ENCODE results near the gene ANGPTL8. TPM values are rescaled to one million over a fixed set of nuclear protein-coding genes. Genes with fewer than 3 reads are reported as not detected.

ANGPTL8 gene
- total and polyA plus RNA-seq, 2 of the 13 experiments (the other 11 are each of a cell fraction or from before 2014, with no cell fraction given): 27.3 to 243 TPM

DNA sequence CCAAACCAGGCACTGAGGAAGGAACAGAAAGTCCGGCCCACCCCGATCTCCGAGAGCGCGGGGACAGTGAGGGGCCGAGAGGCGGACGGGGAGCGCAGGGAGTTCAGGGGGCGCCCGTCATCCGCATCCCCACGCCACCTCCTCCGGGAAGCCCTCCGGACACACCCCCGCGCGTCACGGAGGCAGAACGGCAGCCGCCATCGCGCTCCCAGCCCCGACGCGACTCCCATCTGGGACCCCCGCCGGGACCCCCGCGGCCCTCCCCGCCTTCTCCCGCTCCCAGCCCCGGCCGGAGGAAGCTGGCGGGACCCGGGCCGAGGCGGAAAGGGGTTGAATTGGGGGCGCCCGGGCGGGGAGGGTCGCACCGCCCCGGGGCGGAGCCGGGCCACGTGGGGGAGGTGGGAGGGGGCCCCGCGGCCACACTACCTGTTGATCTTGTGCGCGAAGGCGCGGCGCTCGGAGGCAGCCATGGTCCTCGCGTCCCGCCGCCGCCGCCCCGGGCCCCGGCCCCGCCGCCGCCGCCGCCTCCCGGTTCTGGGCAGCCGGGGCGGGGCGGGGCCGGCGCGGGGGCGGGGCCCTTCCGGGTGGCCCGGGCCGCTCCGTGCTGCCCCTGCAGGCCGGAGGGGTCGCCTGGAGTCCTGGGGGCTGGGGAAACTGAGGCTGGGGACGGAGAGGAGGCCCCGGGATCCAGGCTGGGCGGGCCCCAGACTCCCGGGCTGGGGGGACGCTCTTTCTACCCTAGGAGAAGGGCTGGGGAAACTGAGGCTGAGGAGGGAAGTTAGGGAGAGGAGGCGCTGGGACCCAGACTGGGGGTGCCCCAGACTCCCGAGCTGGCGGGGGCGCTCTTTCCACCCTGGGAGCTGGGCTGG lies 22.8 kb downstream of the ANGPTL8 start, which contains the start of gene DOCK6 (continued):
- no peak for TF ChIP-seq KAT7 (CRISPR knock-in tag; IDR thresholded peaks at IDR 0.05; ENCODE audit: borderline replicate concordance)
- no peak for TF ChIP-seq ELF3 (CRISPR knock-in tag; IDR thresholded peaks at IDR 0.05)
- no peak for TF ChIP-seq ZNF232 (CRISPR knock-in tag; IDR thresholded peaks at IDR 0.05; ENCODE audit: borderline replicate concordance)
- TF ChIP-seq BORCS8-MEF2B (CRISPR knock-in tag; IDR thresholded peaks at IDR 0.05): no peak
- TF ChIP-seq HDAC1 (CRISPR knock-in tag; IDR thresholded peaks at IDR 0.05): peak; percentile 49
- TF ChIP-seq, protein P1, sequence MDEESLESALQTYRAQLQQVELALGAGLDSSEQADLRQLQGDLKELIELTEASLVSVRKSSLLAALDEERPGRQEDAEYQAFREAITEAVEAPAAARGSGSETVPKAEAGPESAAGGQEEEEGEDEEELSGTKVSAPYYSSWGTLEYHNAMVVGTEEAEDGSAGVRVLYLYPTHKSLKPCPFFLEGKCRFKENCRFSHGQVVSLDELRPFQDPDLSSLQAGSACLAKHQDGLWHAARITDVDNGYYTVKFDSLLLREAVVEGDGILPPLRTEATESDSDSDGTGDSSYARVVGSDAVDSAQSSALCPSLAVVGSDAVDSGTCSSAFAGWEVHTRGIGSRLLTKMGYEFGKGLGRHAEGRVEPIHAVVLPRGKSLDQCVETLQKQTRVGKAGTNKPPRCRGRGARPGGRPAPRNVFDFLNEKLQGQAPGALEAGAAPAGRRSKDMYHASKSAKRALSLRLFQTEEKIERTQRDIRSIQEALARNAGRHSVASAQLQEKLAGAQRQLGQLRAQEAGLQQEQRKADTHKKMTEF (CRISPR knock-in tag; IDR thresholded peaks at IDR 0.05): no peak
- TF ChIP-seq, protein P2, sequence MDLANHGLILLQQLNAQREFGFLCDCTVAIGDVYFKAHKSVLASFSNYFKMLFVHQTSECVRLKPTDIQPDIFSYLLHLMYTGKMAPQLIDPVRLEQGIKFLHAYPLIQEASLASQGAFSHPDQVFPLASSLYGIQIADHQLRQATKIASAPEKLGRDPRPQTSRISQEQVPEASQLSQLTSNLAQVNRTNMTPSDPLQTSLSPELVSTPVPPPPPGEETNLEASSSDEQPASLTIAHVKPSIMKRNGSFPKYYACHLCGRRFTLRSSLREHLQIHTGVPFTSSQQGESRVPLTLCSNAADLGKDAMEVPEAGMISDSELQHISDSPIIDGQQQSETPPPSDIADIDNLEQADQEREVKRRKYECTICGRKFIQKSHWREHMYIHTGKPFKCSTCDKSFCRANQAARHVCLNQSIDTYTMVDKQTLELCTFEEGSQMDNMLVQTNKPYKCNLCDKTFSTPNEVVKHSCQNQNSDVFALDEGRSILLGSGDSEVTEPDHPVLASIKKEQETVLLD (CRISPR knock-in tag; IDR thresholded peaks at IDR 0.05; ENCODE audit: low read depth): no peak
- no peak for TF ChIP-seq GABPA (IDR thresholded peaks at IDR 0.05; ENCODE audit: low read depth, low read length)
- TF ChIP-seq GABPA (CRISPR knock-in tag; IDR thresholded peaks at IDR 0.05; ENCODE audit: low read depth): no peak
- no peak for TF ChIP-seq SALL1 (CRISPR knock-in tag; IDR thresholded peaks at IDR 0.05)
- TF ChIP-seq, protein P3, sequence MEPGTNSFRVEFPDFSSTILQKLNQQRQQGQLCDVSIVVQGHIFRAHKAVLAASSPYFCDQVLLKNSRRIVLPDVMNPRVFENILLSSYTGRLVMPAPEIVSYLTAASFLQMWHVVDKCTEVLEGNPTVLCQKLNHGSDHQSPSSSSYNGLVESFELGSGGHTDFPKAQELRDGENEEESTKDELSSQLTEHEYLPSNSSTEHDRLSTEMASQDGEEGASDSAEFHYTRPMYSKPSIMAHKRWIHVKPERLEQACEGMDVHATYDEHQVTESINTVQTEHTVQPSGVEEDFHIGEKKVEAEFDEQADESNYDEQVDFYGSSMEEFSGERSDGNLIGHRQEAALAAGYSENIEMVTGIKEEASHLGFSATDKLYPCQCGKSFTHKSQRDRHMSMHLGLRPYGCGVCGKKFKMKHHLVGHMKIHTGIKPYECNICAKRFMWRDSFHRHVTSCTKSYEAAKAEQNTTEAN (CRISPR knock-in tag; conservative IDR thresholded peaks at IDR 0.05): no peak
- TF ChIP-seq ZNF329 (CRISPR knock-in tag; IDR thresholded peaks at IDR 0.05; ENCODE audit: low read depth): no peak
- TF ChIP-seq NFYC (CRISPR knock-in tag; IDR thresholded peaks at IDR 0.05): no peak
- TF ChIP-seq ZNF761 (CRISPR knock-in tag; conservative IDR thresholded peaks at IDR 0.05): peak; percentile 55; the same call in 1 of the 2 replicates
- 0 out of 2 replicates have a peak, but pooled peaks have one; percentile 50 for TF ChIP-seq ZBTB7A (CRISPR knock-in tag; IDR thresholded peaks at IDR 0.05)
- no peak for TF ChIP-seq ZNF569 (CRISPR knock-in tag; IDR thresholded peaks at IDR 0.05; ENCODE audit: borderline replicate concordance)
- TF ChIP-seq ZBTB7B (CRISPR knock-in tag; IDR thresholded peaks at IDR 0.05): no peak
- no peak for TF ChIP-seq ZSCAN22 (CRISPR knock-in tag; IDR thresholded peaks at IDR 0.05)
- TF ChIP-seq, protein P4, sequence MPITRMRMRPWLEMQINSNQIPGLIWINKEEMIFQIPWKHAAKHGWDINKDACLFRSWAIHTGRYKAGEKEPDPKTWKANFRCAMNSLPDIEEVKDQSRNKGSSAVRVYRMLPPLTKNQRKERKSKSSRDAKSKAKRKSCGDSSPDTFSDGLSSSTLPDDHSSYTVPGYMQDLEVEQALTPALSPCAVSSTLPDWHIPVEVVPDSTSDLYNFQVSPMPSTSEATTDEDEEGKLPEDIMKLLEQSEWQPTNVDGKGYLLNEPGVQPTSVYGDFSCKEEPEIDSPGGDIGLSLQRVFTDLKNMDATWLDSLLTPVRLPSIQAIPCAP (CRISPR knock-in tag; IDR thresholded peaks at IDR 0.05; ENCODE audit: low read depth): no peak
- TF ChIP-seq YEATS2 (CRISPR knock-in tag; IDR thresholded peaks at IDR 0.05; ENCODE audit: borderline replicate concordance): no peak
- TF ChIP-seq, protein P5, sequence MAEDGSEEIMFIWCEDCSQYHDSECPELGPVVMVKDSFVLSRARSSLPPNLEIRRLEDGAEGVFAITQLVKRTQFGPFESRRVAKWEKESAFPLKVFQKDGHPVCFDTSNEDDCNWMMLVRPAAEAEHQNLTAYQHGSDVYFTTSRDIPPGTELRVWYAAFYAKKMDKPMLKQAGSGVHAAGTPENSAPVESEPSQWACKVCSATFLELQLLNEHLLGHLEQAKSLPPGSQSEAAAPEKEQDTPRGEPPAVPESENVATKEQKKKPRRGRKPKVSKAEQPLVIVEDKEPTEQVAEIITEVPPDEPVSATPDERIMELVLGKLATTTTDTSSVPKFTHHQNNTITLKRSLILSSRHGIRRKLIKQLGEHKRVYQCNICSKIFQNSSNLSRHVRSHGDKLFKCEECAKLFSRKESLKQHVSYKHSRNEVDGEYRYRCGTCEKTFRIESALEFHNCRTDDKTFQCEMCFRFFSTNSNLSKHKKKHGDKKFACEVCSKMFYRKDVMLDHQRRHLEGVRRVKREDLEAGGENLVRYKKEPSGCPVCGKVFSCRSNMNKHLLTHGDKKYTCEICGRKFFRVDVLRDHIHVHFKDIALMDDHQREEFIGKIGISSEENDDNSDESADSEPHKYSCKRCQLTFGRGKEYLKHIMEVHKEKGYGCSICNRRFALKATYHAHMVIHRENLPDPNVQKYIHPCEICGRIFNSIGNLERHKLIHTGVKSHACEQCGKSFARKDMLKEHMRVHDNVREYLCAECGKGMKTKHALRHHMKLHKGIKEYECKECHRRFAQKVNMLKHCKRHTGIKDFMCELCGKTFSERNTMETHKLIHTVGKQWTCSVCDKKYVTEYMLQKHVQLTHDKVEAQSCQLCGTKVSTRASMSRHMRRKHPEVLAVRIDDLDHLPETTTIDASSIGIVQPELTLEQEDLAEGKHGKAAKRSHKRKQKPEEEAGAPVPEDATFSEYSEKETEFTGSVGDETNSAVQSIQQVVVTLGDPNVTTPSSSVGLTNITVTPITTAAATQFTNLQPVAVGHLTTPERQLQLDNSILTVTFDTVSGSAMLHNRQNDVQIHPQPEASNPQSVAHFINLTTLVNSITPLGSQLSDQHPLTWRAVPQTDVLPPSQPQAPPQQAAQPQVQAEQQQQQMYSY (CRISPR knock-in tag; IDR thresholded peaks at IDR 0.05): no peak
- no peak for TF ChIP-seq RORA (CRISPR knock-in tag; IDR thresholded peaks at IDR 0.05)

All from HepG2 (cell line).